SK-N-SH (cell line): ENCODE results near the gene COPS3.

Experiments
- GABPA ChIP-seq: IDR thresholded peaks from 2 replicates; pipeline ENCODE4 v1.4.0; 2012; ENCODE audit warnings: low read depth, mild to moderate bottlenecking
- TF ChIP-seq, protein P1 (sequence below): fragments of 200-600 bp; sonication (generic); IDR thresholded peaks from 2 replicates; pipeline ENCODE4 v1.6.1; 2017; ENCODE audit warnings: antibody characterized with exemption, mild to moderate bottlenecking, moderate library complexity
- TF ChIP-seq, protein P2 (sequence below): IDR thresholded peaks from 2 replicates; pipeline ENCODE4 v1.6.1; 2012; ENCODE audit warnings: mild to moderate bottlenecking, low read depth, low read length, moderate library complexity

DNA sequence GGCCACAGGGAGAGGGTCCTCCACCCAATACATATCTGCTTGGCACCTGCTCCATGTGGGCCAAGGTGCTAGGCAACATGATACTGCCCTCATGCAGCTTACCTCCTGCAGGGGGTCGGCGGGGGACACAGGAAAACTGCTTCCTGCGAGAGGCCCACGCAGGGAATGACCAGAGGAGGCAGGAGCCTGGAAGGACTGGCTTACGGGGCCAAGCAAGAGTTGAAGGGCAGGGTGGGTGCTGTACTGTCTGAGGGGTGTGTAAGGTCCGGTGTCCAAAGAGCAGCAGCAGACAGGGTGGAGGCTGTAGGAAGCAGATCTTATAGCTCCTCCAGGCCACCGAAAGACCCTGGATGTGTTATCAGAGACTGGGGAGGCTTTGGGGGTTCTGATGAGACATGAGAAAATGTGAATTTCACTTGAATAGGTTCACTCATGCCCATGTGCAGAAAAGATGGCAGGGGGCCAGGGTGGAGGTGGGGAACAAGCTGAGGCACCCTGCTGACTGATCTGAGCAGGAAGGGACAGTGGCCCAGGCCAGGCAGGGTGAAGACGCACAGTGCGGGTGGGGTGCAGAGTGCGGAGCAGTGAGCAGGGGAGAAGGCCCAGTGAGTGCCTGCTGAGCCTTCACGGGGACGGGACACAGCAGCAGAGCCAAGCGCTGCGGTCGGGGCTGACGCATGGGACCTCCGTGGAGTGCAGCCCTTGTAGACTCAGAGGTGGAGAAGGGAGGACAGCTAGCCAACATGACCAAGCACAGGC is 52.3 kb downstream of the COPS3 start:
- TF ChIP-seq, protein P1, sequence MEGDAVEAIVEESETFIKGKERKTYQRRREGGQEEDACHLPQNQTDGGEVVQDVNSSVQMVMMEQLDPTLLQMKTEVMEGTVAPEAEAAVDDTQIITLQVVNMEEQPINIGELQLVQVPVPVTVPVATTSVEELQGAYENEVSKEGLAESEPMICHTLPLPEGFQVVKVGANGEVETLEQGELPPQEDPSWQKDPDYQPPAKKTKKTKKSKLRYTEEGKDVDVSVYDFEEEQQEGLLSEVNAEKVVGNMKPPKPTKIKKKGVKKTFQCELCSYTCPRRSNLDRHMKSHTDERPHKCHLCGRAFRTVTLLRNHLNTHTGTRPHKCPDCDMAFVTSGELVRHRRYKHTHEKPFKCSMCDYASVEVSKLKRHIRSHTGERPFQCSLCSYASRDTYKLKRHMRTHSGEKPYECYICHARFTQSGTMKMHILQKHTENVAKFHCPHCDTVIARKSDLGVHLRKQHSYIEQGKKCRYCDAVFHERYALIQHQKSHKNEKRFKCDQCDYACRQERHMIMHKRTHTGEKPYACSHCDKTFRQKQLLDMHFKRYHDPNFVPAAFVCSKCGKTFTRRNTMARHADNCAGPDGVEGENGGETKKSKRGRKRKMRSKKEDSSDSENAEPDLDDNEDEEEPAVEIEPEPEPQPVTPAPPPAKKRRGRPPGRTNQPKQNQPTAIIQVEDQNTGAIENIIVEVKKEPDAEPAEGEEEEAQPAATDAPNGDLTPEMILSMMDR, result no peak
- no peak for TF ChIP-seq GABPA
- TF ChIP-seq, protein P2, sequence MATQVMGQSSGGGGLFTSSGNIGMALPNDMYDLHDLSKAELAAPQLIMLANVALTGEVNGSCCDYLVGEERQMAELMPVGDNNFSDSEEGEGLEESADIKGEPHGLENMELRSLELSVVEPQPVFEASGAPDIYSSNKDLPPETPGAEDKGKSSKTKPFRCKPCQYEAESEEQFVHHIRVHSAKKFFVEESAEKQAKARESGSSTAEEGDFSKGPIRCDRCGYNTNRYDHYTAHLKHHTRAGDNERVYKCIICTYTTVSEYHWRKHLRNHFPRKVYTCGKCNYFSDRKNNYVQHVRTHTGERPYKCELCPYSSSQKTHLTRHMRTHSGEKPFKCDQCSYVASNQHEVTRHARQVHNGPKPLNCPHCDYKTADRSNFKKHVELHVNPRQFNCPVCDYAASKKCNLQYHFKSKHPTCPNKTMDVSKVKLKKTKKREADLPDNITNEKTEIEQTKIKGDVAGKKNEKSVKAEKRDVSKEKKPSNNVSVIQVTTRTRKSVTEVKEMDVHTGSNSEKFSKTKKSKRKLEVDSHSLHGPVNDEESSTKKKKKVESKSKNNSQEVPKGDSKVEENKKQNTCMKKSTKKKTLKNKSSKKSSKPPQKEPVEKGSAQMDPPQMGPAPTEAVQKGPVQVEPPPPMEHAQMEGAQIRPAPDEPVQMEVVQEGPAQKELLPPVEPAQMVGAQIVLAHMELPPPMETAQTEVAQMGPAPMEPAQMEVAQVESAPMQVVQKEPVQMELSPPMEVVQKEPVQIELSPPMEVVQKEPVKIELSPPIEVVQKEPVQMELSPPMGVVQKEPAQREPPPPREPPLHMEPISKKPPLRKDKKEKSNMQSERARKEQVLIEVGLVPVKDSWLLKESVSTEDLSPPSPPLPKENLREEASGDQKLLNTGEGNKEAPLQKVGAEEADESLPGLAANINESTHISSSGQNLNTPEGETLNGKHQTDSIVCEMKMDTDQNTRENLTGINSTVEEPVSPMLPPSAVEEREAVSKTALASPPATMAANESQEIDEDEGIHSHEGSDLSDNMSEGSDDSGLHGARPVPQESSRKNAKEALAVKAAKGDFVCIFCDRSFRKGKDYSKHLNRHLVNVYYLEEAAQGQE, result no peak
